Measurements from ENCODE around the gene APOC1.
"Not testable (repeated sequence)": the region's sequence is repeated elsewhere in the genome, so short reads cannot be mapped to it uniquely, and the experiment has no call there.

APOC1 gene

DNA sequence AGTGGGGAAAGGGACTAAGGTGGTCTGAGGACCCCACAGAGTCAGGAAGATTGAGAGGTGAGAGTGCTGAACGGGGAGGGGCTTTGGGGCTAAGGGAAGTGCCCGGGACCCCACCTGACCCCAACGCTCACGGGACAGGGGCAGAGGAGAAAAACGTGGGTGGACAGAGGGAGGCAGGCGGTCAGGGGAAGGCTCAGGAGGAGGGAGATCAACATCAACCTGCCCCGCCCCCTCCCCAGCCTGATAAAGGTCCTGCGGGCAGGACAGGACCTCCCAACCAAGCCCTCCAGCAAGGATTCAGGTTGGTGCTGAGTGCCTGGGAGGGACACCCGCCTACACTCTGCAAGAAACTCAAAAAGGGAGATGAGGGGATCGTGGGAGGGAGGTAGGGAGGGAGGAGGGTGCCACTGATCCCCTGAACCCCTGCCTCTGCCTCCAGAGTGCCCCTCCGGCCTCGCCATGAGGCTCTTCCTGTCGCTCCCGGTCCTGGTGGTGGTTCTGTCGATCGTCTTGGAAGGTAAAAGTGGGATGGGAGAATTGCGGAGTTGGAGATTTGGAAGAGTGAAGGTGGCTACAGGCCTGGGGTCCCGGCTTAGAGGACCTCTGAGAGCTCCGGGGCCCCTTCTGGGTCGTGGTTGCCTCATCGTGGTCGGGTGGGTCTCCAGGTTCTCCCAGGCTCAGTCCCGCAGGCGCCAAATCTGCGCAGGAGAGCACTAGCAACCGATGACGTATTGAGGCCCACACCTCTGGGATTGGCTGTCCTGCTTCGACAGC is at the start of gene APOC1:
APOC1 (plus strand) TSS at position 176 of the 774 bp plus-strand sequence; CDS start at position 460, 284 bp downstream.
- Mint-ChIP-seq H3K27ac (peak within 1 kb of the TSS; percentile 93), H3K4me3 (peak within 1 kb of the TSS; percentile 97), H3K4me1 (ENCODE audit: low read depth) (peaks cover 46% of the 10 kb centered on the region)
- intact Hi-C loops (cut with micrococcal nuclease); H3K36me3 Mint-ChIP-seq (ENCODE audit: low read depth); H3K9me3 Mint-ChIP-seq; H3K27me3 Mint-ChIP-seq: not testable (repeated sequence)

DNA sequence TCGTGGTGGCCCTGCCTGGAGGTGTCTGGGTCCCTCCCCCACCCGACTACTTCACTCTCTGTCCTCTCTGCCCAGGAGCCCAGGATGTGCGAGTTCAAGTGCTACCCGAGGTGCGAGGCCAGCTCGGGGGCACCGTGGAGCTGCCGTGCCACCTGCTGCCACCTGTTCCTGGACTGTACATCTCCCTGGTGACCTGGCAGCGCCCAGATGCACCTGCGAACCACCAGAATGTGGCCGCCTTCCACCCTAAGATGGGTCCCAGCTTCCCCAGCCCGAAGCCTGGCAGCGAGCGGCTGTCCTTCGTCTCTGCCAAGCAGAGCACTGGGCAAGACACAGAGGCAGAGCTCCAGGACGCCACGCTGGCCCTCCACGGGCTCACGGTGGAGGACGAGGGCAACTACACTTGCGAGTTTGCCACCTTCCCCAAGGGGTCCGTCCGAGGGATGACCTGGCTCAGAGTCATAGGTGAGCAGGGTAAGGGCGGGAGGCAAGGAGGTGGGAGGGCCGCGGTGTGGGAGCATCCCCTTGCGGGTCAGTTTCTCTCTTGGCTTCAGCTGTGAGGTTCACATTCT is 49.1 kb upstream of the APOC1 start:
- Mint-ChIP-seq H3K4me1 (ENCODE audit: low read depth) (peaks cover 48% of the 10 kb centered on the region), H3K27me3 (no peaks in the 10 kb centered on the region), H3K4me3 (no peak overlapping the region), H3K9me3 (no peaks in the 10 kb centered on the region), H3K27ac (peak overlapping the region; percentile 55), H3K36me3 (ENCODE audit: low read depth) (peaks cover 70% of the 10 kb centered on the region)
- intact Hi-C loops (cut with micrococcal nuclease): no loop called here

DNA sequence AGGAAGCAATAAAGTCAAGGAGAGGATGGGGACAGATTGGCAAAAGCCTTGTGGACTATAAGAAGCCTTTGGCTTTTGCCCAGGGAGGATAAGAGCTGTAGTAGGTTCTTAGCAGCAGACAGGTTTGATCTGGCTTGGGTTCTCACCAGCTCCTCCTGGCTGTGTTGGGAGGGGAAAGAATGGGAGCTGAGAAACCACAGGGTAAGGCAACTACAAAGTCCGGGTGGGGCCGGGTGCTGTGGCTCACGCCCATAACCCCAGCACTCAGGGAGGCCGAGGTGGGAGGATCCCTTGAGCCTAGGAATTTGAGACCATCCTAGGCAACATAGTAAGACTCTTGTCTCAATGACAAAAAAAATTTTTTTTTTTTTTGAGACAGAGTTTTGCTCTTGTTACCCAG is 47.7 kb upstream of the APOC1 start:
- Mint-ChIP-seq H3K27me3 (no peaks in the 10 kb centered on the region), H3K27ac (peak overlapping the region; percentile 81), H3K4me1 (ENCODE audit: low read depth) (peaks cover 50% of the 10 kb centered on the region), H3K4me3 (no peak overlapping the region), H3K9me3 (no peaks in the 10 kb centered on the region), H3K36me3 (ENCODE audit: low read depth) (peaks cover 67% of the 10 kb centered on the region)
- intact Hi-C loops (cut with micrococcal nuclease): no loop called here

DNA sequence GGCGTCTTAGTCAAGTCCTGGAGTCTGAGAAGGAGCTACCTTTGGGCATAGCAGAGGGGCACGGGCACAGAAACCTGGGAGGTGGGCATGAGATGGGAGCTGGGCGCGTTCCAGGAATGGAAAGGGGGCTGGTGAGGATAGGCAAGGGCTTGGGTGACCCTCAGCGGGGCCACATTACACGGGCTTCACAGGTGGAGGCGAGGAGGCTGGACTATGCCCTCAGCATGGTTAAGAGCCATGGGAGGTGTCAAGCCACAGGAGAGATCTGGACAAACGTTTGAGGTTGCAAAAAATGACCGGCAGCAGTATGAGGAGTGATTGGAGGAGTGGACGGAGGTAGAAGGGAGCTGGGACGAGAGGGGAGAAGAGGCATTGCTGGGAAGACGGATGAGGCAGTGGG is 46.8 kb upstream of the APOC1 start:
- H3K27ac Mint-ChIP-seq: peak overlapping the region; percentile 81
- intact Hi-C loops (cut with micrococcal nuclease): no loop called here
- H3K4me1 Mint-ChIP-seq (ENCODE audit: low read depth): peaks cover 50% of the 10 kb centered on the region
- H3K27me3 Mint-ChIP-seq: no peaks in the 10 kb centered on the region
- H3K4me3 Mint-ChIP-seq: no peak overlapping the region
- no peaks in the 10 kb centered on the region for H3K9me3 Mint-ChIP-seq
- H3K36me3 Mint-ChIP-seq (ENCODE audit: low read depth): peaks cover 67% of the 10 kb centered on the region

DNA sequence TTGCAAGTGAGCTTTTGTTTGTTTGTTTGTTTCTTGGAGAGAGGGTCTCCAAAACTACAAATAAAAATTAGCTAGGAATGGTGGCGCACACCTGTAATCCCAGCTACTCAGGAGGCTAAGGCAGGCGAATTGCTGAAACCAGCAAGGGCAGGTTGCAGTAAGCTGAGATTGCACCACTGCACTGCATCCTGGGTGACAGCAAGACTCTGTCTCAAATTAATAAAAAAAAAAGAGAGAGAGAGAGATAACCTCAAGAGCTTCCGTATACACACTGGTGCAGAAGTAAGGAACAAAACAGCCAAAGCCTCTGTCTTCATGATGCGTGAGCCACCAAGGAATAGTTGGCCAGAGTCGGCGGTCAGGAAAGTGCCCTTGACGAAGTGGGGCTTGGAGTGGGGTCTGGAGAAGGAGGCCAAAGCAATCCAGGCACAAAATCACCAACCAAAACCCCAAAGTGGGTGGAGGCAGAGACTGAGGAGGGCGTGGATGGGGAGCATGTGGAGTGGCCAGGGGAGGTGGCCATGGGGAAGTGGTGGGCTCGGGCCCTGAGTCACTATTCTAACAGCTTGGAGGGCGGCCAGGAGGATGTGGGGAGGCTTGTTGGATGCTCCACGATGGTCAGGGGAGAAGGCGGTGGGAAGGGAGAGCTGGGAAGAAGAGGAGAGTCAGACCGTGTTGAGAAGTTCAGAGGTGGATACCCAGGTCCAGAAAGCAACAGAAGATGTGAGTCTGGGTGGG is 44.5 kb upstream of the APOC1 start:
- no peaks in the 10 kb centered on the region for H3K27me3 Mint-ChIP-seq
- H3K27ac Mint-ChIP-seq: peak overlapping the region; percentile 81
- peak overlapping the region; percentile 7 for H3K4me3 Mint-ChIP-seq
- H3K36me3 Mint-ChIP-seq (ENCODE audit: low read depth): peaks cover 80% of the 10 kb centered on the region
- intact Hi-C loops (cut with micrococcal nuclease): loop anchor here (1.0 to 2.0 kb wide), 2 partner anchors 20 to 23 kb away; partner anchors contain the start of gene NECTIN2
- H3K9me3 Mint-ChIP-seq: no peaks in the 10 kb centered on the region
- peaks cover 50% of the 10 kb centered on the region for H3K4me1 Mint-ChIP-seq (ENCODE audit: low read depth)

DNA sequence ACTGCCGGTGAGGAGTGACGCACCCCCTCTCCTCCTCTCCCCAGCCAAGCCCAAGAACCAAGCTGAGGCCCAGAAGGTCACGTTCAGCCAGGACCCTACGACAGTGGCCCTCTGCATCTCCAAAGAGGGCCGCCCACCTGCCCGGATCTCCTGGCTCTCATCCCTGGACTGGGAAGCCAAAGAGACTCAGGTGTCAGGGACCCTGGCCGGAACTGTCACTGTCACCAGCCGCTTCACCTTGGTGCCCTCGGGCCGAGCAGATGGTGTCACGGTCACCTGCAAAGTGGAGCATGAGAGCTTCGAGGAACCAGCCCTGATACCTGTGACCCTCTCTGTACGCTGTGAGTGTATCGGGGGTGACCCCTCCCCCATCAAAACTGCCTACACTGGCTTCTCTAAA is 42.6 kb upstream of the APOC1 start:
- Mint-ChIP-seq H3K9me3 (no peaks in the 10 kb centered on the region), H3K4me1 (ENCODE audit: low read depth) (peaks cover 40% of the 10 kb centered on the region), H3K27me3 (no peaks in the 10 kb centered on the region), H3K36me3 (ENCODE audit: low read depth) (peaks cover 80% of the 10 kb centered on the region), H3K27ac (peak overlapping the region; percentile 38), H3K4me3 (no peak overlapping the region)
- intact Hi-C loops (cut with micrococcal nuclease): no loop called here

DNA sequence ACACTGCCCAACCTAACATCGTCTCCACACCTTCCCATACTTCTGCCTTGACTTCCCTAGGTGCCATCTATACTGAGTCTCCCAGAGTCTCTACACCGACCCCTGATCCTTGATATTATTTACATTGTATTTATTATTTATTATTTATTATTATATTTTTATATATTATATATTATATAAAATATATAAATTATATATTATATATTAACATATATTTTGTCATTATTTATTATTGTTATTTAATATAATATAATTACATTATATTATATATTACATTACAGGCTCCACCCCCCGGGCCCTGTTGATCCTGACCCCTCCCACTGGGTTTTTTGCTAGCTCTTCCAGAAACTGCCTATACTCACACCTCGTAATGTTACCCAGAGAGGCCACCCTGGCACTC is 41.7 kb upstream of the APOC1 start:
- intact Hi-C loops (cut with micrococcal nuclease): no loop called here
- no peak overlapping the region for H3K27ac Mint-ChIP-seq

DNA sequence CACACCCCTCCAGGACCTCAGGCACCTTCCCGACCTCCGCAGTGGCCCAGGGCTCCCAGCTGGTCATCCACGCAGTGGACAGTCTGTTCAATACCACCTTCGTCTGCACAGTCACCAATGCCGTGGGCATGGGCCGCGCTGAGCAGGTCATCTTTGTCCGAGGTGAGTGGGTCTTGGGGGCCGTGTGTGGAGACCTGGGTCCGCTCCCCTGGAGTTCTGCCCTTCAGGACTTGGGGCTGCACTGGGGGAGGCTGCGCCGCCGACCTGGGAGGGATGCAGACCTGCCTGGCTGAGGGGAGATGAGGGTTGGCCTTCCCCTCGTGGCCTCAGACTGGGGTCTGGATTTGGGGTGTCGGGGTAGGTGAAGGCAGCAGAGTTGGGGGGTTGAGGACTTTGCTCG is 40.1 kb upstream of the APOC1 start:
- Mint-ChIP-seq H3K27ac (no peak overlapping the region), H3K9me3 (no peaks in the 10 kb centered on the region), H3K4me1 (ENCODE audit: low read depth) (peaks cover 26% of the 10 kb centered on the region), H3K36me3 (ENCODE audit: low read depth) (peaks cover 91% of the 10 kb centered on the region), H3K4me3 (no peak overlapping the region), H3K27me3 (no peaks in the 10 kb centered on the region)
- intact Hi-C loops (cut with micrococcal nuclease): no loop called here

More for the DNA sequence above, 41.7 kb upstream of the APOC1 start:
- Mint-ChIP-seq H3K36me3 (ENCODE audit: low read depth) (peaks cover 80% of the 10 kb centered on the region), H3K4me3 (no peak overlapping the region), H3K27me3 (no peaks in the 10 kb centered on the region), H3K4me1 (ENCODE audit: low read depth) (peaks cover 41% of the 10 kb centered on the region), H3K9me3 (no peaks in the 10 kb centered on the region)

DNA sequence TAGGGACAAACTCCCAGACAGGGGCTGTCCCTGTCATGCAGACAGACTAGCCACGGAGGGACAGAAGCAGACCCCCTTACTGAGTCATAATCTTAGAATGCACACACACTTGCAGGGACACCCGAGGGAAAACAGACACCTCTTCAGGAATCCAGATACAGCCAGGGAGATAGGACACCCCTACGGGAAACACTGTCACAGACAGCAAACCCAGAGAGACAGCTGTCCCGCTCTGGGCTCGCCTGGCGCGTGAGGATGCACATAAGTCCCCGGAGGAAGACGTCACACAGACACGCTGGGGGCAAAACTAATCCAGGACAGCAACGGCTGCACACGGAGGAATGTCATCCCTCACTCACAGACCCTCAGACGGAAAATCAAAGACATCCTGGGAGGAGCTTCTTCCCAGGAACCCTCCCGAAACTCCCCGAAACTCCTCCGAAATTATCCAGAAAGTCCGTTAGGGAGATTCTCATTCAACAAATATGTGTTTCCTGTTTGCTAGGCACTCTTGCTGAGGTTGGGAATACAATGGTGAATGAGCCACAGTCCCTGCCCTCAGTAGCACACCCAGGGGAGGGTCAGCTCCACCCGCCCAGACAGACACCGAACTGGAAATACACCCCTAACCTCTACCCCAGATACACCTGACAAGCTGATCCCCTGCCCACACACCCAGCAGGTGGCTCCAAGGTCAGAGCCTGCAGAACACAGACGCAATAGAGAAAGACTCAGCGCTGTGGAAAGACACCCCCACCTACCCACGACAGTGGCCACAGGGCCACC is 38.5 kb upstream of the APOC1 start:
- Mint-ChIP-seq H3K4me3 (no peak overlapping the region), H3K36me3 (ENCODE audit: low read depth) (peaks cover 93% of the 10 kb centered on the region), H3K4me1 (ENCODE audit: low read depth) (peaks cover 15% of the 10 kb centered on the region), H3K9me3 (no peaks in the 10 kb centered on the region), H3K27ac (no peak overlapping the region), H3K27me3 (no peaks in the 10 kb centered on the region)
- intact Hi-C loops (cut with micrococcal nuclease): no loop called here

DNA sequence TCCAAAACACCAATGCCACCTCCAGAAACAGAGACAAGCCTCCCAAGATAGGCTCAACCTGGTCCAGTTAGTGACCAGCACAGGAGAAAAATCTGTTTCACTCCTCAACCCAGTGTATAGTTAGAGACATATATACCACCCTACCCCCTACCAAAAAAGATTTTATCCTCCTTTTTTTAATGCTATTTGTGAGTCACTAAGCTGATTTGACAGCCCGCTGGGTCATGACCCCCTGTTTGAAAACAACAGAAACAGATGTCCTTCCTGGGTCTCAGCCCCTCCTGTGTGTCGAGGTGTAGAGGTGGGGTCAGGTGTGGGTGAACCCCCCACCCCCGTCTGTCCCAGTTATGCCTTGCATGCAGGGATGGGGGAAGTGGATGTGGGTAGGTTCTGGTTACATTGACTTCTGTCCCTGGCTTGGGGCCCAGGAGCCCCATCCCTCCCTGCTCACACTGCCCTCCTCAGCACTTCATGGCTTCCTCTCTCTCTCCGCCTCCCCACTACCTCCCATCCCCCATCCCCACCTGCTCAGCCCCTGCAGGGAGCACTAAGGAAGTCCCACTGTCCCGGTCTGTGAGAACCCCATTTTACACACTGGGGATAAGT is 37.4 kb upstream of the APOC1 start:
- intact Hi-C loops (cut with micrococcal nuclease): no loop called here
- Mint-ChIP-seq H3K27ac (no peak overlapping the region), H3K9me3 (no peaks in the 10 kb centered on the region), H3K27me3 (no peaks in the 10 kb centered on the region), H3K36me3 (ENCODE audit: low read depth) (peaks cover 88% of the 10 kb centered on the region), H3K4me1 (ENCODE audit: low read depth) (peaks cover 15% of the 10 kb centered on the region), H3K4me3 (no peak overlapping the region)

DNA sequence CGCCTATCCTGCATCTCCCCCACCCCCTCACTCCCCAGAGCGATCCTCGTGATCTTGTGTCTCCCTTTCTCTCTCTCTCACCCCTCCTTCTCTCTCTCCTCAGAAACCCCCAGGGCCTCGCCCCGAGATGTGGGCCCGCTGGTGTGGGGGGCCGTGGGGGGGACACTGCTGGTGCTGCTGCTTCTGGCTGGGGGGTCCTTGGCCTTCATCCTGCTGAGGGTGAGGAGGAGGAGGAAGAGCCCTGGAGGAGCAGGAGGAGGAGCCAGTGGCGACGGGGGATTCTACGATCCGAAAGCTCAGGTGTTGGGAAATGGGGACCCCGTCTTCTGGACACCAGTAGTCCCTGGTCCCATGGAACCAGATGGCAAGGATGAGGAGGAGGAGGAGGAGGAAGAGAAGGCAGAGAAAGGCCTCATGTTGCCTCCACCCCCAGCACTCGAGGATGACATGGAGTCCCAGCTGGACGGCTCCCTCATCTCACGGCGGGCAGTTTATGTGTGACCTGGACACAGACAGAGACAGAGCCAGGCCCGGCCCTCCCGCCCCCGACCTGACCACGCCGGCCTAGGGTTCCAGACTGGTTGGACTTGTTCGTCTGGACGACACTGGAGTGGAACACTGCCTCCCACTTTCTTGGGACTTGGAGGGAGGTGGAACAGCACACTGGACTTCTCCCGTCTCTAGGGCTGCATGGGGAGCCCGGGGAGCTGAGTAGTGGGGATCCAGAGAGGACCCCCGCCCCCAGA is 36.1 kb upstream of the APOC1 start:
- H3K36me3 Mint-ChIP-seq (ENCODE audit: low read depth): peaks cover 88% of the 10 kb centered on the region
- intact Hi-C loops (cut with micrococcal nuclease): no loop called here
- peaks cover 15% of the 10 kb centered on the region for H3K4me1 Mint-ChIP-seq (ENCODE audit: low read depth)
- no peaks in the 10 kb centered on the region for H3K9me3 Mint-ChIP-seq
- no peak overlapping the region for H3K27ac Mint-ChIP-seq
- H3K27me3 Mint-ChIP-seq: no peaks in the 10 kb centered on the region
- H3K4me3 Mint-ChIP-seq: no peak overlapping the region

DNA sequence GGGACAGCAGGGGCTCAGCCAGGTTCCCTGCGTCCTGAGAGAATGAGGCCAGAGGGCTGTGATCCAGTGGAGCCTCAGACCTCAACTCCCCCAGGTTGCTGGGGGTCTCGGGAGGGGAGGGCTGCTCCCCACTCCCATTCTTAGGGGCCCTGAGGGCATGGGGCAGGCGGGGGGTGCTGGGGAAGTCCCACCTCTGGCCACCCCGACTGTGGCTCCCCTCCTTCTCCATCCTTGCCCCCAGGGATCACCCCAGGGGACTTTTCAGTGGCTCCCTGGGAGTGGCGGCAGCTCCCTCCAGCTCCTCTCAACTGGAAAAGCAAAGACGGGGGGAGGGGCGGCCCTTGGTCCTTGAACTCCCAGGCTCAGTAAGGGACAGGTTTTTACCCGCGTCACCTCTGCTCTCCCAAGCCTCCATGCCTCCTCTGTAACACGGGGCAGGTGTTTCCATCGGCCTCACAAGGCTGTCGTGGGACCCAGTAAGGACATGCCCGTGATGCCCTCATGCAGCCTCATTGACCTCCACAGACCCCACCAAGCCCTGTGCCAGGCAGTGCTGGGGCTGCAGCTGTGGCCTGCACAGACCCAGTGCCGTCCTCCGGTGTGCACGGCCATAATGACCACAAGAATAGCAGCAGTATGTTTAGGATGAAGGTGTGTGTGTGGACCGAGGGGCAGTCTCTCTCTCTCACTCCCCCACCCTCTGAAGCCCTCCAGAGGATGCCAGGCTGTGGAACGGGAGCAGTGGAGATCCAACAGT is 34.9 kb upstream of the APOC1 start:
- Mint-ChIP-seq H3K27ac (no peak overlapping the region), H3K4me1 (ENCODE audit: low read depth) (peaks cover 15% of the 10 kb centered on the region), H3K9me3 (no peaks in the 10 kb centered on the region), H3K36me3 (ENCODE audit: low read depth) (peaks cover 88% of the 10 kb centered on the region), H3K27me3 (no peaks in the 10 kb centered on the region), H3K4me3 (no peak overlapping the region)
- intact Hi-C loops (cut with micrococcal nuclease): no loop called here
